Body of pancreas (tissue), 4 donors: ENCODE measurements around the gene GDF7. TPM values are rescaled to one million over a fixed set of nuclear protein-coding genes. Genes with fewer than 3 reads are reported as not detected.

Source experiments
- ATAC-seq: fragments of 150-250 bp; one replicate; pipeline ENCODE4 v1.9.1; 2016
- DNase-seq, 4 donors: peaks; one replicate each; pipeline ENCODE4 v3.0.0-alpha.2; 2019
- H3K27ac ChIP-seq, 4 donors: fragments of 200-600 bp; sonication (generic); 1 replicate in 3 of 4; 2 replicates in 1 of 4; pipeline versions ENCODE4 v1.5.1 to v1.6.1; 2016 to 2019; ENCODE audit warnings: mild to moderate bottlenecking in 1 of 4, mixed read lengths in 1 of 4, moderate library complexity in 1 of 4
- H3K27me3 ChIP-seq, 2 donors: fragments of 200-600 bp; sonication (generic); one replicate each; pipeline ENCODE4 v1.6.0; 2016; ENCODE audit warnings: mild to moderate bottlenecking in 1 of 2
- H3K36me3 ChIP-seq, 2 donors: fragments of 200-600 bp; sonication (generic); replicated peaks in 1 of 2; 2 replicates each; pipeline ENCODE4 v1.5.1; 2016; ENCODE audit warnings: low read depth in 2 of 2; ENCODE audit not compliant: insufficient read depth in 1 of 2
- H3K4me1 ChIP-seq: fragments of 200-600 bp; sonication (generic); one replicate; pipeline ENCODE4 v1.6.0; 2016
- H3K4me3 ChIP-seq, 2 donors: fragments of 200-600 bp; sonication (generic); 1 replicate in 1 of 2; 2 replicates in 1 of 2; pipeline ENCODE4 v1.5.1; 2016 to 2019
- H3K9me3 ChIP-seq, 3 donors: fragments of 200-600 bp; sonication (generic); 1 replicate in 2 of 3; 2 replicates in 1 of 3; pipeline ENCODE4 v1.5.1; 2016
- CTCF ChIP-seq, 7 experiments: fragments of 450-650 bp in 4 of 7; fragments of 200-600 bp in 3 of 7; sonication (generic) in 3 of 7; IDR thresholded peaks; one replicate each; pipeline ENCODE4 v1.5.1; 2016 to 2019; ENCODE audit warnings: antibody characterized with exemption in 7 of 7
- POLR2A ChIP-seq, 3 donors: fragments of 450-650 bp; IDR thresholded peaks; one replicate each; pipeline ENCODE4 v1.6.1; 2016; ENCODE audit warnings: antibody characterized with exemption in 3 of 3, mild to moderate bottlenecking in 2 of 3
- WGBS, 2 donors: methylation state at CpG; one replicate each; pipeline ENCODE4 v1.1.5; 2017; 5-methylcytosine and 5-hydroxymethylcytosine counted together
- intact Hi-C: fragments of 100-400 bp; cut with DNase I; formaldehyde crosslinking; loops from one replicate; pipeline ENCODE4 v1.15.1; 2023
- total RNA-seq, 2 donors: library from RNA; depleted of rRNA; stranded (reverse); fragments of >200 nt; gene quantifications; one replicate each; pipeline ENCODE4 v1.1.0, GENCODE V29; 2016

GDF7 gene
- total RNA-seq, 2 donors from 2014 or later: 2.0 to 7.3 TPM

- peak in 2 of 4 donors; percentile 2 to 8 for DNase-seq
- ATAC-seq: no peak
- Histone ChIP-seq H3K36me3 (peaks cover 0 to 7% of the 10 kb centered on the region in 2 donors), H3K27ac (no peak overlapping the region), H3K9me3 (no peaks in the 10 kb centered on the region), H3K4me3 (no peak overlapping the region), H3K27me3 (no peaks in the 10 kb centered on the region), H3K4me1 (no peaks in the 10 kb centered on the region)
- 92 to 97% methylated on average over 13 to 20 of the region's 20 CpGs for WGBS, 2 donors
- TF ChIP-seq POLR2A (IDR thresholded peaks at IDR 0.05) (no peak), CTCF (IDR thresholded peaks at IDR 0.05) (no peak)
- intact Hi-C loops: no loop called here
Observed at GRCh38 chr2:20626698-20627513, 40.0 kb upstream of the GDF7 start.

GRCh38 chr2:20627712-20628380 lies 39.1 kb upstream of the GDF7 start:
- intact Hi-C loops: no loop called here
- ATAC-seq (no peak), DNase-seq (peak in 1 of 4 donors; percentile 7)
- Histone ChIP-seq H3K27ac (no peak overlapping the region), H3K36me3 (peaks cover 0 to 7% of the 10 kb centered on the region in 2 donors), H3K4me1 (no peaks in the 10 kb centered on the region), H3K4me3 (no peak overlapping the region), H3K27me3 (no peaks in the 10 kb centered on the region), H3K9me3 (no peaks in the 10 kb centered on the region)
- TF ChIP-seq POLR2A (IDR thresholded peaks at IDR 0.05) (no peak), CTCF (IDR thresholded peaks at IDR 0.05) (no peak)
- WGBS, 2 donors: 86 to 87% methylated on average over 16 of the region's 16 CpGs

- Histone ChIP-seq H3K36me3 (peaks cover 0 to 2% of the 10 kb centered on the region in 2 donors), H3K9me3 (no peaks in the 10 kb centered on the region), H3K27me3 (no peaks in the 10 kb centered on the region), H3K27ac (no peak overlapping the region), H3K4me3 (no peak overlapping the region), H3K4me1 (peaks cover 13% of the 10 kb centered on the region)
- intact Hi-C loops: no loop called here
- no peak for ATAC-seq
- TF ChIP-seq CTCF (IDR thresholded peaks at IDR 0.05) (no peak), POLR2A (IDR thresholded peaks at IDR 0.05) (no peak)
- WGBS, 2 donors: 82 to 84% methylated on average over 5 to 6 of the region's 6 CpGs
- DNase-seq: no peak
Observed at GRCh38 chr2:20629181-20629580, 37.8 kb upstream of the GDF7 start.

- H3K4me1 ChIP-seq: peaks cover 18% of the 10 kb centered on the region
- H3K4me3 ChIP-seq: no peak overlapping the region
- H3K9me3 ChIP-seq: no peaks in the 10 kb centered on the region
- intact Hi-C loops: no loop called here
- 90 to 91% methylated on average over 11 to 12 of the region's 12 CpGs for WGBS, 2 donors
- DNase-seq (no peak), ATAC-seq (no peak)
- no peak overlapping the region for H3K27ac ChIP-seq
- TF ChIP-seq CTCF (IDR thresholded peaks at IDR 0.05): no peak
- TF ChIP-seq POLR2A (IDR thresholded peaks at IDR 0.05): no peak
- no peaks in the 10 kb centered on the region for H3K36me3 ChIP-seq
- H3K27me3 ChIP-seq: no peaks in the 10 kb centered on the region
Observed at GRCh38 chr2:20629581-20630171, 37.3 kb upstream of the GDF7 start.
